HuH-7 (cell line): ENCODE measurements around the gene STRN.
"Not testable (repeated sequence)": the region's sequence is repeated elsewhere in the genome, so short reads cannot be mapped to it uniquely, and the experiment has no call there.

ENCODE experiments used
- DNase-seq: peaks from one replicate; pipeline ENCODE4 v3.0.0; 2011; ENCODE audit warnings: low spot score

The STRN gene

GRCh38 chr2:36906277-36906676 lies 60.1 kb downstream of the STRN start:
- DNase-seq: no peak

DNA sequence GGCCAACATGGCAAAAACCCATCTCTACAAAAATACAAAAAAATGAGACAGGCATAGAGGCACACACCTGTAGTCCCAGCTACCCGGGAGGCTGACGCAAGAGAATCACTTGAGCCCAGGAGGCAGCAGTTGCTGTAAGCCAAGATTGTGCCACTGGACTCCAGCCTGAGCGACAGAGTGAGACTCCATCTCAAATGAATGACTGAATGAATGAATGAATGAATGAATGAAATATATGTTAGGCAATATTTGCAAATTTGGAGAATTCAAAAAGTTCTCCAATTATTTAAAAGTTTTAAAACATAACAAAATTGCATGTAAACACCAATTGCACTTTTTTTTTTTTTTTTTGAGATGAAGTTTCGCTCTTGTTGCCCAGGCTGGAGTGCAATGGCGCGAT lies 61.7 kb downstream of the STRN start:
- no peak for DNase-seq

GRCh38 chr2:36902385-36903120 lies 63.8 kb downstream of the STRN start:
- DNase-seq: no peak

GRCh38 chr2:36892805-36893204 lies 73.5 kb downstream of the STRN start:
- no peak for DNase-seq

GRCh38 chr2:36889795-36890194 lies 76.5 kb downstream of the STRN start:
- DNase-seq: no peak

GRCh38 chr2:36887095-36887494 lies 79.2 kb downstream of the STRN start:
- not testable (repeated sequence) for DNase-seq

DNA sequence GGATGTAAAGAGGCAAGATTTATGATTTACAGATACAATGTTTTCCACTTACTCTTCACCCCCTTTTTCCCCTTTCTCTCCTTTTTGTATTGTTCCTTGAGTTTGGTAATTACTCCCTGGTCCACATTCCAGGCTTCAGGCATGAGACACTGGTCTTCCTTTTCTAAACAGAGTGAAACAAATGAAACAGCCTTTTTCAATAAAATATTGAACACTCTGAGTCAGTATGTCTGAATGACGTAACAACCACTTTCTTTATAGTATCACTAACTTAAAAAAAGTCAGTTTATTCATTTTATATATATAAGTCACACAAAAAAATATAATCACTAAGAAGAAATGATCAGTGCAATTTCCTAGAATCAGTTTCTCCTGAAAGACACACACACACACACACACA lies 79.7 kb downstream of the STRN start:
- DNase-seq: no peak

- no peak for DNase-seq
Observed at GRCh38 chr2:36885605-36886004, 80.7 kb downstream of the STRN start.

DNA sequence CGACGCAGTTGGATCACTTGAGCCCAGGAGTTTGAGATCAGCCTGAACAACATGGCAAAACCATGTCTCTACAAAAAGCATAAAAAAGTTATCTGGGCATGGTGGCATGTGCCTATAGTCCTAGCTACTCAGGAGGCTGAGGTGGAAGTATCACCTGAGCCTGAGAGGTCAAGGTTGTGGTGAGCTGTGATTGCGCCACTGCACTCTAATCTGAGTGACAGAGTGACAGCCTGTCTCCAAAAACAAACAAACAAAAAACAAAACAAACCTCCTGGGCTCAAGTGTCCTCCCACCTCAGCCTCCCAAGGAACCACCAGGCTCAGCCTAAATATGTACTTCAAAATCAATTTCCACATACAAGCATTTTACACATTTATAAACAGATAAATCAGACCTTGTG lies 83.8 kb downstream of the STRN start:
- DNase-seq: no peak

- no peak for DNase-seq
Observed at GRCh38 chr2:36881816-36882215, 84.5 kb downstream of the STRN start.

DNA sequence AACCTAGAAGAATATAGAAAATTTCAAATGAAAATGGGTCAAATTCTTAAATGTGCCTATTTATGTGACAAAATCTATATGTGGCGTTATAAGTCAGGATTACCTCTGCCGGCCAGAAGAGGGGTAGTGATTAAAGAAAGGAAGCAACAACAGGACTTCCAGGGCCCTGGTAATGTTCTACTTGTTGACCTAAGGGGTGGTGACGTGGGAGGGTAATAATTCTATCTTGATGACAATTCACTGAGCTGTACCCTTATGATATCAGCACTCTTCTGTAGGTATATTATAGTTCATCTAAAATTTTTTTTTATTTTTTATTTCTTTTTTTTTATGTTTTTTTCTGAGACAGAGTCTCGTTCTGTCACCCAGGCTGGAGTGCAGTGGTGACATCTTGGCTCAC lies 87.9 kb downstream of the STRN start:
- no peak for DNase-seq

GRCh38 chr2:36871068-36871707 lies 95.1 kb downstream of the STRN start:
- DNase-seq: no peak

DNA sequence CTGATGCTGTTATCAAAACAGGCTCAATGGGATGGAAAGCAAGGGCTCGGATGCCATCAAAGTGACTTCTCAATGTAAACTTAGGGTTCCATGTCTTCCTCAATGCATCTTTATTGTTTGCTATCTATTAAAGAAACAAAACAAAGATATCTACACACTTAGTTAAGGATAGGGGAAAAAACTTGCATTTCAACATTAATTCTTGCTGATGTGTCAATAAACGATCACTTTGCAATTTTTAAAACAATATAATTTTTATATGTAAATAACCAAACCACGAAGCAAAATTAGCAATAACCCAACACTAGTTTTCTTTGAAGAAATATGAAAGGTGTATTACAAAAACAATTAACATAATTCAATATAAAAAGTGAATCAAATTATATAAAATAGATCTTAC lies 96.7 kb downstream of the STRN start:
- DNase-seq: no peak

- no peak for DNase-seq
Observed at GRCh38 chr2:36861896-36862295, 104.4 kb downstream of the STRN start.

- no peak for DNase-seq
Observed at GRCh38 chr2:36859366-36859792, 107.0 kb downstream of the STRN start.

- no peak for DNase-seq
Observed at GRCh38 chr2:36858551-36859365, 107.6 kb downstream of the STRN start.

GRCh38 chr2:36857713-36858112 lies 108.6 kb downstream of the STRN start:
- DNase-seq: no peak

- no peak for DNase-seq
Observed at GRCh38 chr2:36855429-36855828, 110.9 kb downstream of the STRN start.

DNA sequence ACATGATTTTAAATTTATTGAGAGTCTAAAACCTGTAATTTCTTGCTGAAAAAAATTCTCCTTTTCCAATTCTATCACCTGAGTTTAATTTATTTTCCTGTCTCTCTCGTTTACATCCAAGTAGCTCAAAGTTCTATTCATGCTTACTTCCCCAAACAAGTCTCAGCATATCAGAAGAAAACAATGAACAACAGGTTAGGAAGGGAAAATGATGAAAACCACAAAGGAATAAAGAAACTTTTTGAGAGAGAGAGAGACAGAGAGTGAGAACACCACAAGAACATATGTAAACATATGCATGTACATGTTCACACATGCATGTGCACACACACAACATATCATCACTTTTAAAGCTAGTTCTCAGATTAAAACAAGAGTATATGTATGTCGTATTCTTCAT lies 112.1 kb downstream of the STRN start:
- no peak for DNase-seq

DNA sequence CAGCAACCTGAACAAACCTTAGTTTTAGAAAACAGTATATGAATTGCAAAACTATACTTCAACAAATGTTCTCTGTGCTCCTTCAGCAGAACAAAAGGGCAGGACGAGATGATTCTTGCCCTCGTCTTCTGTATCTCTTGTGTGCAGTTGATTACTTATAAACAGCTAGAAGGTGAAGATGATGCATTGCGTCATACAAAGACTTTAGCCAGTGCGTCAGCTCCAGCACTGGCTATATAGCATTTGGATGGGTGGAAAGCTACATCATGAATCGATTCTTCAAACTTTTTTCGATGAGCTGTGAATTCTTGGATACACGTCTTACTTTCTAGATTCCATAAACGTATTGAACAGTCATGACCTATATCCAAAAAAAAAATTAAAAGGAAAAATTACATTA lies 117.1 kb downstream of the STRN start:
- DNase-seq: no peak

DNA sequence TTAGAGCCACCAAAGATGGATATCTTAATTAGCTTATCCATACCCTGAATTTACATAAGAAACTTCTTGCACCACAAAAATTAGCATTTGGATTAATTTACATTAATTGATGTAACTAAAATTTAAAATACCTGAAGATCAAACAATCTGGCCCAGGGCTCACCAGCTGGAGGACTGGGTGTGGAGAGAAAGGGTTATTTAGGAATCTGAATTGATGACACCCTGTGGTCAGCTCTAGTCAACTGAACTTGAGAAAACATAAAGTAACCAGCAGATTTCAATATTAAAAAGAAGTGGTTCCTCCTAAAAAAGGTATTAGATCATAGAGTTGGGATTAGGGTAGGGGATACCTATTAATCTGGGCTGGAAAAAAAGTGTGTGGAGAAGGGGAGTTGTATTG lies 122.5 kb downstream of the STRN start:
- DNase-seq: no peak

DNA sequence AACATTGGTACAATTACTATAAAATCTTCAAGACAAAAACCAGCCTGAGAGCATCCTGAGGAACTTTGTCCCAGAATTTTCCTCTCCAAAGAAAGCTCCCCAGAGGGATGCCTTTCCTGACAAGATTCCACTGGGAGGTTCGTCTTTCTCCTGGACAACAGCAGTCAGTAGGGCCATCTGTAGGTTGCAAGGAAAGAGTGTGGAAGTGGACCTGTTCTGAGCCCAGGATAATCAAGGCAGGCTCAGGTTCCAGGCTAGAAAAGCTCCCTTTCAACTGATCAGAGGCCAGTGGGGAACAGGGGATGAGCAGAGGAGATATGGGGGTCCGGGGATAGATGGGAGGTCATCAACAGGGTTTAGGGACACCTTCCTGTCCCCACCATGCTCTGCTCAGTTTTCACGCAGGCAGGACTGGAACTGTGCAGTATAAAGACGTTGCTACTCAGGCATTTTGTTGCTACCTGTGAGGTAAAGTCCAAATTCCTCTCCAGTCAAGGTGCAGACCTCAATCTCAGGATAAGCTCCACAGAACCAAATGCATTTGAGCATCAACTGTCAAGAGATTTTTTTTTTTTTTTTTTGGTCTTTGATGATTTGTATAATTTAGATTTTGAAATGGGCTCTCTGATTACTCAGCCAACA lies 126.2 kb downstream of the STRN start:
- DNase-seq: no peak
